OCI-LY3 (cell line): ENCODE results near the gene CHDH.

Source experiments
- EZH2phosphoT487 ChIP-seq: fragments of 200-600 bp; shearing (Covaris generic); IDR thresholded peaks from 2 replicates; pipeline ENCODE4 v1.6.1; 2018; ENCODE audit warnings: antibody characterized with exemption, mixed run types, low read depth
- TF ChIP-seq, protein P1 (sequence below): fragments of 200-600, 300-600 bp; sonication (generic); IDR thresholded peaks from 2 replicates; pipeline ENCODE4 v1.5.1; 2014; ENCODE audit warnings: antibody characterized with exemption, low read length, low read depth

DNA sequence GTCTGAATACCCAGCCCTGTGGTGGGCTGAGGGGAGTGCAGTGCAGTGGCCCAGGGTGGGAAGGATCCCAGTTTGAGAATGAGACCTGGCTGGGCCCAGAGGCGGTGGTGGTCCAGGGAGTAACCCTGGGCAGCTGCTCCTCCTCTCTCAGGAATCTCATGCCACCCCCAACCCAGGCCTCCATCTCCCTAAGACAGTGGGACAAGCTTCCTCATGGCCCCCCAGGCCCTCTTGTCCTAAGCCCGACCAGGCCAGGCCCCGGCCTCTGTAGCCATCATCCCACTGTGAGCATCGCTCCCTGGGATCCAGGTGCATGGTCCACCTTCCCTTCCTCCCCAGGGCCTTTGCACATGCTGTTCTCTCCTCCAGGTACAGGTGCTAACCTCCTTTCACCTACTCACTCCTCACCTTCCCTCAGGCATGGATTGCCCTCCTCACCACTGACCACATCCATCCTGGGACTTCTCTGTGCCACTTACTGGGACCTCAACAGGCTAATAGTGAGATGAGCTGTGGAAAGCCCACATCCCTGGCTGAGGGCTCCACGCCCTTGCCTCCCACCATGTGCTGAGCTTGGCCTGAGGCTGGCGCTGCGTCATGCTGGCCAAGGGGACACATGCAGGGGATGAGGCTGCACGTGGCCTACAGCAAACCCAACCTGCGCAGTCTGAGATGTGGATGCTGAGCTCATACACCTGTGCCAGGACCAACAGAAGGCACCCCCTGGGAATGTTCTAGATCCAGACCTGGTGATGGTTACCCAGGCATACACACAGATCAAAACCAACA is 9.9 kb downstream of the CHDH start:
- TF ChIP-seq, protein P1, sequence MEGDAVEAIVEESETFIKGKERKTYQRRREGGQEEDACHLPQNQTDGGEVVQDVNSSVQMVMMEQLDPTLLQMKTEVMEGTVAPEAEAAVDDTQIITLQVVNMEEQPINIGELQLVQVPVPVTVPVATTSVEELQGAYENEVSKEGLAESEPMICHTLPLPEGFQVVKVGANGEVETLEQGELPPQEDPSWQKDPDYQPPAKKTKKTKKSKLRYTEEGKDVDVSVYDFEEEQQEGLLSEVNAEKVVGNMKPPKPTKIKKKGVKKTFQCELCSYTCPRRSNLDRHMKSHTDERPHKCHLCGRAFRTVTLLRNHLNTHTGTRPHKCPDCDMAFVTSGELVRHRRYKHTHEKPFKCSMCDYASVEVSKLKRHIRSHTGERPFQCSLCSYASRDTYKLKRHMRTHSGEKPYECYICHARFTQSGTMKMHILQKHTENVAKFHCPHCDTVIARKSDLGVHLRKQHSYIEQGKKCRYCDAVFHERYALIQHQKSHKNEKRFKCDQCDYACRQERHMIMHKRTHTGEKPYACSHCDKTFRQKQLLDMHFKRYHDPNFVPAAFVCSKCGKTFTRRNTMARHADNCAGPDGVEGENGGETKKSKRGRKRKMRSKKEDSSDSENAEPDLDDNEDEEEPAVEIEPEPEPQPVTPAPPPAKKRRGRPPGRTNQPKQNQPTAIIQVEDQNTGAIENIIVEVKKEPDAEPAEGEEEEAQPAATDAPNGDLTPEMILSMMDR = no peak
- no peak for TF ChIP-seq EZH2phosphoT487
